Astrocyte of the hippocampus (primary cell): Measurements from ENCODE around the gene CDCA4.
"Not testable (repeated sequence)": the region's sequence is repeated elsewhere in the genome, so short reads cannot be mapped to it uniquely, and the experiment has no call there.

Experiments used
- DNase-seq: peaks from one replicate; pipeline ENCODE4 v3.0.0; 2011; ENCODE audit warnings: low read depth, low spot score

The CDCA4 gene

DNA sequence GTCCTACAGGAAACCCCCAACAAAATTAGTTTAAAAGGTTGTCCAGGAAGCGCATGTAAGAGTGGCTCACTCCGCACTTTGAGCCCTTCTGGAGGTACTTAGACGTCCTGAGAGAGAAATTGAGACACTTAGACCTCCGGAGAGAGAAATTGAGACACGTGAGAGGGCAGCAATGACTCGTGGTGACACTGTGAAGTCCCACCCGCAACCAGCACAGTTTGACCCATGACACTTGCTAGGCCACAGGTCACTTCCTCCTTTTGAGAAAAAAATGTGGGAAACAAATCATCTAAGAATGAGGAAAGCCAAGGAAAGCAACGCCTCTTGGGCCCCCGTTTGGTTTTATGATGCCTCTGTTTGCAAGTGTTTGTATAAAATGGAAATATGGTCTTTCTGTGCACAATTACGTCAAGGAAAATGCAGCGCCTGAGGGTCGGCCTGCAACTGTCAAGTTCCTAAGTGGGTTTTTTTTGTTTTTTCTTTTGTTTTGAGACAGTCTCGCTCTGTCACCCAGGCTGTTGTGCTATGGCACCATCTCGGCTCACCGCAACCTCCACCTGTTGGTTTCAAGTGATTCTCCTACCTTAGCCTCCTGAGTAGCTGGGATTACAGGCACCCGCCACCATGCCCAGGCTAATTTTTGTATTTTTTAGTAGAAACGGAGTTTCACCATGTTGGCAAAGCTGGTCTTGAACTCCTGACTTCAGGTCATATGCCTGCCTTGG lies 13.6 kb upstream of the CDCA4 start:
- no peak for DNase-seq

- DNase-seq, result not testable (repeated sequence)
Observed at GRCh38 chr14:105033412-105033900, 12.6 kb upstream of the CDCA4 start.

- peak; percentile 81 for DNase-seq
Observed at GRCh38 chr14:105032451-105032901, 11.6 kb upstream of the CDCA4 start.

GRCh38 chr14:105030836-105031396 lies 10.0 kb upstream of the CDCA4 start:
- no peak for DNase-seq

GRCh38 chr14:105030194-105030593 lies 9.3 kb upstream of the CDCA4 start:
- DNase-seq, result no peak

DNA sequence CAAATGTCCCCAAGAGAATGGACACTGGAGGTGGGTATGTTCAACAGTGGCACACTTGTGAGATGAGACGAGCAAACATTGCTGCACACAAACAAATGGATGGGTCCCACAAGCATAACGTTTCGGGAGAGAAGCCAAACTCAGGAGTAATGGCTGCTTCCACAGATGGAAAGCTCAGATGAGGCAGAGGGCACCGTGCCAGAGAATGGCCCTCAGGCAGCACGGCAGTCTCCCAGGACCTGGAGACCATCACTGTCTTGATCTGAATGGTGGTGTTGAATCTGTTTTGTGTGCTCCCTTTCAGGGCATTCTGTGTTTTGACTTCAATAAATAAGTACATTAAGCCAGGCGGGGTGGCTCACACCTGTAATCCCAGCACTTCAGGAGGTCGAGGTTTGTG lies 8.5 kb upstream of the CDCA4 start:
- DNase-seq, result no peak

DNA sequence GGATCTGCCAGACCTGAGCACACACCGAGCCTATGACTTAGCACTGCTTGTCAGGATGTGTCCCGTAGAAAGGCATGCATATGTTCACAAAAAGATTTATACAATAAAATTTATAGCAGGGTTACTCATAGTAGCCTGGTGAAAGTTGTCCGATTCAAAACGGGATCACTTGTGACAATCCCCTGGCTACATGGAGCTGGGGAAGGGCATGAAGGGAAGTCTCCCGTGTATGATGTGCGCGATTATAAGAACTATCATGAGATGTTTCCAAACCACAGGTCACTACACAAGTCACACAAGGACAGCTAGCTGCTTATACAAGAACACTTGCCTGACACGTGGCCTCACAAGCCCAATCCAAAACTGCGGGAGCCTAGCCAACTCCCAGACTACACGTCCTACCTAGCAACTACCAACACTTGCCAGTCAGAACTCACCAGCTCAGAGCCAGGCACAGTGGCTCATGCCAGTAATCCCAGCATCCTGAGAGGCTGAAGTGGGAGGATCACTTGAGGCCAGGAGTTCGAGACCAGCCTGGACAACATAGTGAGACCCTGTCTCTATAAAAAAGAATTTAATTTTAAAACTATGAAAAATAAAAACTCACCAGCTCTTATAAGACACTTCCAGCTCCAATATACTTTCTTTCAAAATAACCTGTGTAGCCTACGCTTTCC lies 7.5 kb upstream of the CDCA4 start:
- no peak for DNase-seq

- not testable (repeated sequence) for DNase-seq
Observed at GRCh38 chr14:105027718-105028117, 6.8 kb upstream of the CDCA4 start.

DNA sequence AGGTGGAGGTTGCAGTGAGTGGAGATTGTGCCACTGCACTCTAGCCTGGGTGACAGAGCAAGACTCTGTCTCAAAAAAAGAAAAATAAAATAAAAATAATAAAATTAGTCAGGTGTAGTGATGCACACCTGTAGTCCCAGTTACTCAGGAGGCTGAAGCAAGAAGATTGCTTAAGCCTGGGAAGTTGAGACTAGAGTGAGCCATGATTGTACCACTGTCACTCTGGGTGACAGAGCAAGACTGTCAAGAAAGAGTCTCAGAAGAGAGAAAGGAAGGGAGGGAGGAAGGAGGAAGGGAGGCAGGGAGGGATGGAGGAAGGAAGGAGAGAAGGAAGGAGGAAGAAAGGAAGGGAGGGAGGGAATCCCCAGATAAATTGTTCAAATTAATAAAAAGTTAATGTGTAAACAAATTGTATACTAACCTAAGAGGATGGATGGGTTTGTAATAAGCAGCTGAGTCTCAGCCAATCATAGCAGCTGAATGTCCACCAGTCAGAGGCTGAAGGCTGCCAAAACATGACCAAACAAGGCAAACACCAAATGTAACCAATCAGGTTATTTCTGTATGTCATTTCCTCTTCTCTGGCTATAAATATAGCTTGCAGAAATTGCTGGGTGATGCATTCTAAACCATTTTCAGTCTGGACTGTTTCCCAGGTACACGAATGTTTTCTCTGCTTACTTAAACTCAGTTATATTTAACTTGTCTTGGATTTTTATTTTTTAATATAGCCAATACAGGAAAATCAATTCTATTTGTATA lies 6.1 kb upstream of the CDCA4 start:
- peak; percentile 39 for DNase-seq

- DNase-seq, result no peak
Observed at GRCh38 chr14:105026033-105026785, 5.3 kb upstream of the CDCA4 start.

GRCh38 chr14:105025429-105025828 lies 4.5 kb upstream of the CDCA4 start:
- DNase-seq, result no peak

DNA sequence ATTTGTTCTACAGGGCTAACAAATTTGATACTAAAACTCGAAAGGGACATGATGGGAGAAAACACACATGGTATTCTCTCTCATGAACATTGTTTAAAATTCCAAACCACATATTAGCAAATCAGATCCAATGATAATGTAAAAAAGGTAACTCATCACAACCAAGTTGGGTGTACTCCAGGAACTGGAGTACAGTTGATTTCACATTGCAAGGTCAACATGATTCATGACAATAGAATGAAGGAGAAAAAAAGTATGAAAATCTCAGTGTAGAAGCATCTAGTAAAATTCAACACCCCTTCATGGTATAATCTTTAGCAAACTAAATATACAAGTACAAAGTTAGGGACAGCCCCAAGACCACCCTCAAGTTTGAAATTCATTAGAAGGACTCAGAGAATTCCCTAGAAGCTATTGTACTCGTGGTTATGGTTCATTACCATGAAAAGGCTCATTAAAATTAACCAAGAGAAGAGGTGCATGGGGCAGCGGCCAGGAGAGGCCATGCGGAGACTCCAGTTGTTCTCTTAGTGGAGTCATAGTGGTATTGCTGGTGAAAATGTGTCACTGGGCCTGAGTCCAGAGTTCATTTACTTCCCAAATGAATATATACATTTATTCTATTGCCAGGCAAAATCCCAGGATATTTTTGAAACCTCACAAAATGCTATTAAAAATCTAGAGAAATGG lies 3.1 kb upstream of the CDCA4 start:
- DNase-seq, result peak; percentile 62

- no peak for DNase-seq
Observed at GRCh38 chr14:105023144-105023543, 2.3 kb upstream of the CDCA4 start.

- no peak for DNase-seq
Observed at GRCh38 chr14:105022276-105022670, 1.4 kb upstream of the CDCA4 start.

DNA sequence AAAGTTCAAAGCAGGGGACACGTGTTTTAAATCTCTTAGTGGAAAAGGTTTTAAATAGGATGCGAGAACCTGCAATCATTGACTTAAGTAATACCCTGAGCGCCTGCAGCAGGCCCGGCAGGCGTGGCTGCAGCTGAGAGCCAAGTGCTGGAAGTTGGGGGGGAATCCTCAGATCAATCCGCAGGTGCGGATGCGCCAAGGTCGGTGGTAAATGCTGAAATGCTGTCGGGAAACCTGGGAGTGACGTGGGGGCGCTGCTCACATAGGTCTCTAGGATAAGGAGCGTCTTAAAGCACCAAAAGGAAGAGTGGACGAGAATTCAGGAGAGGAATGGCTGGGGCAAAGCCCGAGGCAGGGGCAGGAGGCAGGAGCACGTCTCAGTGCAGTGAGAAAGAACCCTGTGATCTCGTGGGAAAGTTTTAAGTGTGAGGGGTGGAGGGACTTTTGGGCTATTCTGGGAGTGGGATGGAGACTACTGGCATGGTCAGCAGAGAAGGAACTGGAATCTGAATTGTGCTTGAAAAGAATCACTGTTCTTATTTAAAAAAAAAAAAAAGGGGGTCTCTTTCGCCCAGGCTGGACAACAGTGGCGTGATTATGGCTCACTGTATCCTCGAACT lies 883 bp upstream of the CDCA4 start:
- peak; percentile 65 for DNase-seq

GRCh38 chr14:105019861-105020814 lies 745 bp downstream of the CDCA4 start:
- DNase-seq, result peak; percentile 81

DNA sequence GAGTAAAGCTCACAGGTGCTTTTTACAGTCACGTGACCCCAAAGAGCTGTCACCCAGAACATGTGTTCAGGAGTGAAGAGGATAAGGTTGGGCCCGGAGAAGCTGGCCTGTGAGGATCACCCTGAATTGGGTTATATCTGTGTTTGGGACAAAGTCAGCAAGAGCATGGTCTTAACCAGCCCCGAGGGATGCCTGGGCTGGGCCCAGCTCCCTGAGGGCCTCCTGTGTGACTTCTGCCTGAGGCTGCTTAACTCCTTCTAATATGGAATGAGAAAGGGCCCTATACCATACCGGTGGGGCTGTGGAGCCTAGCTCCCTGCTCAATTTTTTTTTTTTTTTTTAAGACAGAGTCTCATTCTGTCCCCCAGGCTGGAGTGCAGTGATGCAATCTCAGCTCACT lies 2.5 kb downstream of the CDCA4 start:
- DNase-seq, result no peak

GRCh38 chr14:105015905-105016304 lies 5.0 kb downstream of the CDCA4 start:
- no peak for DNase-seq

DNA sequence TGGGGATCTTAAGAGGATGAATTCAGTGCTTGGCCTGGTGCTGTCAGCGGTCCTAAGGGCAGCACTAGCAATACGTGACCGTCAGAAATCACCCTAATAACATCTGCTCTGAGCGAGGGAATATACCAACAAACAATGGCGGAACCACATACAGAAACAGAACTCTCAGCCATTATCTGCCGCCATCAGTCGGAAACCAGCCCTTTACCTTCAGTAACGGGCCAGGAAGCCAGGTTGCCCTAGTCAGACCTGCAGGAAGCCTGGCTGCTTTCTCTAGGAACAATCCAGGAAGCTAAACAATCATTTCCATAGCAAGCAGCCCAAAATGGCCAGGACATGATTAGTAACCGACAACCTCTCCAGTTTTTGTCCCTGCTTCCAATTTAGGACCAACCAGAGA lies 5.6 kb downstream of the CDCA4 start:
- DNase-seq, result no peak
